Neutrophil (primary cell): ENCODE measurements around the gene GLT6D1.

Experiments used
- H3K27ac ChIP-seq: fragments of 200-600 bp; sonication (generic); 2 replicates; pipeline ENCODE4 v1.5.1; 2016; ENCODE audit warnings: mild to moderate bottlenecking, moderate library complexity
- H3K27me3 ChIP-seq: fragments of 200-600 bp; sonication (generic); 2 replicates; pipeline ENCODE4 v1.6.0; 2016; ENCODE audit warnings: mild to moderate bottlenecking
- H3K36me3 ChIP-seq: fragments of 200-600 bp; sonication (generic); 2 replicates; pipeline ENCODE4 v1.5.1; 2017
- H3K4me1 ChIP-seq, 2 experiments: fragments of 200-600 bp in 1 of 2; sonication (generic) in 1 of 2; 1 replicate in 1 of 2; 2 replicates in 1 of 2; pipeline versions ENCODE4 v1.5.1 to v1.6.1; 2013 to 2016; ENCODE audit warnings: low read depth in 1 of 2, low read length in 1 of 2, mild to moderate bottlenecking in 1 of 2, moderate library complexity in 1 of 2; ENCODE audit not compliant: control insufficient read depth in 1 of 2, insufficient read depth in 1 of 2
- H3K4me3 ChIP-seq, 2 experiments: fragments of 200-600 bp in 1 of 2; sonication (generic) in 1 of 2; 1 replicate in 1 of 2; 2 replicates in 1 of 2; pipeline ENCODE4 v1.5.1; 2013 to 2016; ENCODE audit warnings: low read depth in 1 of 2, low read length in 1 of 2, mild to moderate bottlenecking in 1 of 2, moderate library complexity in 1 of 2
- H3K9me3 ChIP-seq: fragments of 200-600 bp; sonication (generic); 2 replicates; pipeline ENCODE4 v1.5.1; 2016
- CTCF ChIP-seq: fragments of 200-600 bp; sonication (generic); IDR thresholded peaks from 2 replicates; pipeline ENCODE4 v1.5.1; 2016; ENCODE audit warnings: antibody characterized with exemption

GLT6D1 gene

GRCh38 chr9:135681161-135681560 is 41.8 kb upstream of the GLT6D1 start:
- no peaks in the 10 kb centered on the region for H3K4me1 ChIP-seq
- H3K9me3 ChIP-seq, result no peaks in the 10 kb centered on the region
- no peak for TF ChIP-seq CTCF
- no peak overlapping the region for H3K27ac ChIP-seq
- H3K4me3 ChIP-seq, result no peak overlapping the region
- H3K27me3 ChIP-seq, result no peaks in the 10 kb centered on the region
- no peaks in the 10 kb centered on the region for H3K36me3 ChIP-seq

- no peaks in the 10 kb centered on the region for H3K36me3 ChIP-seq
- no peaks in the 10 kb centered on the region for H3K27me3 ChIP-seq
- no peak for TF ChIP-seq CTCF
- no peaks in the 10 kb centered on the region for H3K4me1 ChIP-seq
- H3K9me3 ChIP-seq, result no peaks in the 10 kb centered on the region
- H3K27ac ChIP-seq, result no peak overlapping the region
- no peak overlapping the region for H3K4me3 ChIP-seq
Observed at GRCh38 chr9:135680056-135680455, 40.7 kb upstream of the GLT6D1 start.

- H3K27me3 ChIP-seq, result no peaks in the 10 kb centered on the region
- no peaks in the 10 kb centered on the region for H3K36me3 ChIP-seq
- TF ChIP-seq CTCF, result no peak
- no peak overlapping the region for H3K27ac ChIP-seq
- H3K9me3 ChIP-seq, result no peaks in the 10 kb centered on the region
- no peaks in the 10 kb centered on the region for H3K4me1 ChIP-seq
- H3K4me3 ChIP-seq, result no peak overlapping the region
Observed at GRCh38 chr9:135678236-135679017, 39.1 kb upstream of the GLT6D1 start.

- Histone ChIP-seq H3K9me3 (no peaks in the 10 kb centered on the region), H3K36me3 (no peaks in the 10 kb centered on the region), H3K27ac (no peak overlapping the region), H3K27me3 (no peaks in the 10 kb centered on the region), H3K4me1 (no peaks in the 10 kb centered on the region), H3K4me3 (no peak overlapping the region)
- TF ChIP-seq CTCF, result no peak
Observed at GRCh38 chr9:135677641-135678168, 38.4 kb upstream of the GLT6D1 start.

- Histone ChIP-seq H3K4me3 (no peak overlapping the region), H3K27me3 (no peaks in the 10 kb centered on the region), H3K27ac (no peak overlapping the region), H3K9me3 (no peaks in the 10 kb centered on the region), H3K36me3 (no peaks in the 10 kb centered on the region), H3K4me1 (no peaks in the 10 kb centered on the region)
- TF ChIP-seq CTCF, result no peak
Observed at GRCh38 chr9:135676891-135677290, 37.6 kb upstream of the GLT6D1 start.
